Right lobe of liver (tissue), 4 donors: ENCODE results near the gene SAMHD1.

Source experiments
- POLR2A ChIP-seq: fragments of 450-650 bp; IDR thresholded peaks from one replicate; pipeline ENCODE4 v1.6.1; 2017; ENCODE audit warnings: antibody characterized with exemption, mild to moderate bottlenecking
- TF ChIP-seq, protein P1 (sequence below), 4 donors: fragments of 200-600 bp in 3 of 4; fragments of 450-650 bp in 1 of 4; IDR thresholded peaks; one replicate each; pipeline versions ENCODE4 v1.5.1 to v1.8.0; 2016 to 2022; ENCODE audit warnings: antibody characterized with exemption in 4 of 4, mild to moderate bottlenecking in 2 of 4
- donor health status: DM: no; HTN: no; CAD: no.
- donor health status: DM: no; HTN: no; CAD: no.
- donor health status: DM: no; HTN: yes; CAD: no.

DNA sequence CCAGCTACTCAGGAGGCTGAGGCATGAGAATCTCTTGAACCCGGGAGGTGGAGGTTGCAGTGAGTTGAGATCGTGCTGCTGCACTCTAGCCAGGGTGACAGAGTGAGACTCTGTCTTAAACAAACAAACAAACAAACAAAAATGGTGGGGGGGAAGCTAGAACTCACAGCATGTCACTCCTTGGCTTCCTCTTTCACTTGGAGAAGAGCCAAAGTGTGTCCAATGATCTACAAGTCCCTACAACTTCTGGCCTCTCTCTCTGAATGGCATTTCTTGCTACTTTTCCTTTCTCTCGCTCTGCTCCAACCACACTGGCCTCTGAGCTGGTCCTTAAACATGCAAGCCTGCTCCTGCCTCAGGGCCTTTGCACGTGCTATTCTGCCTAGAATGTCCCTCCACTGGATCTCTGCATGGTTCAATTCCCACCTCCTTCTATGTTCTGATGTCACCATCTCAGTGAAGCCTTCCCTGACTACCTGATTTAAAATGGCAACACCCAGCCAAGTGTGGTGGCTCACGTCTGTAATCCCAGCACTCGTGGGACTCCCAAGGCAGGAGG is 67.5 kb downstream of the SAMHD1 start:
- TF ChIP-seq, protein P1, sequence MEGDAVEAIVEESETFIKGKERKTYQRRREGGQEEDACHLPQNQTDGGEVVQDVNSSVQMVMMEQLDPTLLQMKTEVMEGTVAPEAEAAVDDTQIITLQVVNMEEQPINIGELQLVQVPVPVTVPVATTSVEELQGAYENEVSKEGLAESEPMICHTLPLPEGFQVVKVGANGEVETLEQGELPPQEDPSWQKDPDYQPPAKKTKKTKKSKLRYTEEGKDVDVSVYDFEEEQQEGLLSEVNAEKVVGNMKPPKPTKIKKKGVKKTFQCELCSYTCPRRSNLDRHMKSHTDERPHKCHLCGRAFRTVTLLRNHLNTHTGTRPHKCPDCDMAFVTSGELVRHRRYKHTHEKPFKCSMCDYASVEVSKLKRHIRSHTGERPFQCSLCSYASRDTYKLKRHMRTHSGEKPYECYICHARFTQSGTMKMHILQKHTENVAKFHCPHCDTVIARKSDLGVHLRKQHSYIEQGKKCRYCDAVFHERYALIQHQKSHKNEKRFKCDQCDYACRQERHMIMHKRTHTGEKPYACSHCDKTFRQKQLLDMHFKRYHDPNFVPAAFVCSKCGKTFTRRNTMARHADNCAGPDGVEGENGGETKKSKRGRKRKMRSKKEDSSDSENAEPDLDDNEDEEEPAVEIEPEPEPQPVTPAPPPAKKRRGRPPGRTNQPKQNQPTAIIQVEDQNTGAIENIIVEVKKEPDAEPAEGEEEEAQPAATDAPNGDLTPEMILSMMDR (IDR thresholded peaks at IDR 0.05): no peak
- no peak for TF ChIP-seq POLR2A
